Breast epithelium (tissue), 3 donors: ENCODE results near the gene PAK5.

ENCODE experiments used
- POLR2A ChIP-seq: fragments of 450-650 bp; IDR thresholded peaks from one replicate; pipeline ENCODE4 v1.6.1; 2016; ENCODE audit warnings: antibody characterized with exemption, mild to moderate bottlenecking, moderate library complexity
- TF ChIP-seq, protein P1 (sequence below), 3 donors: fragments of 450-650 bp; IDR thresholded peaks; one replicate each; pipeline ENCODE4 v1.5.1; 2016 to 2017; ENCODE audit warnings: antibody characterized with exemption in 3 of 3, mild to moderate bottlenecking in 3 of 3, moderate library complexity in 3 of 3

GRCh38 chr20:9807136-9807535, 31.7 kb downstream of the PAK5 start:
- TF ChIP-seq POLR2A, result no peak
- TF ChIP-seq, protein P1, sequence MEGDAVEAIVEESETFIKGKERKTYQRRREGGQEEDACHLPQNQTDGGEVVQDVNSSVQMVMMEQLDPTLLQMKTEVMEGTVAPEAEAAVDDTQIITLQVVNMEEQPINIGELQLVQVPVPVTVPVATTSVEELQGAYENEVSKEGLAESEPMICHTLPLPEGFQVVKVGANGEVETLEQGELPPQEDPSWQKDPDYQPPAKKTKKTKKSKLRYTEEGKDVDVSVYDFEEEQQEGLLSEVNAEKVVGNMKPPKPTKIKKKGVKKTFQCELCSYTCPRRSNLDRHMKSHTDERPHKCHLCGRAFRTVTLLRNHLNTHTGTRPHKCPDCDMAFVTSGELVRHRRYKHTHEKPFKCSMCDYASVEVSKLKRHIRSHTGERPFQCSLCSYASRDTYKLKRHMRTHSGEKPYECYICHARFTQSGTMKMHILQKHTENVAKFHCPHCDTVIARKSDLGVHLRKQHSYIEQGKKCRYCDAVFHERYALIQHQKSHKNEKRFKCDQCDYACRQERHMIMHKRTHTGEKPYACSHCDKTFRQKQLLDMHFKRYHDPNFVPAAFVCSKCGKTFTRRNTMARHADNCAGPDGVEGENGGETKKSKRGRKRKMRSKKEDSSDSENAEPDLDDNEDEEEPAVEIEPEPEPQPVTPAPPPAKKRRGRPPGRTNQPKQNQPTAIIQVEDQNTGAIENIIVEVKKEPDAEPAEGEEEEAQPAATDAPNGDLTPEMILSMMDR (IDR thresholded peaks at IDR 0.05), result no peak
